GM21737 (cell line): ENCODE measurements around the gene IL17RB.

Source experiments
- ATAC-seq: cut with Tn5 transposase; IDR thresholded peaks from one replicate; pipeline ENCODE4 v1.9.1; 2021; ENCODE audit warnings: mild to moderate bottlenecking, moderate library complexity; ENCODE audit not compliant: unreplicated experiment

Gene IL17RB

DNA sequence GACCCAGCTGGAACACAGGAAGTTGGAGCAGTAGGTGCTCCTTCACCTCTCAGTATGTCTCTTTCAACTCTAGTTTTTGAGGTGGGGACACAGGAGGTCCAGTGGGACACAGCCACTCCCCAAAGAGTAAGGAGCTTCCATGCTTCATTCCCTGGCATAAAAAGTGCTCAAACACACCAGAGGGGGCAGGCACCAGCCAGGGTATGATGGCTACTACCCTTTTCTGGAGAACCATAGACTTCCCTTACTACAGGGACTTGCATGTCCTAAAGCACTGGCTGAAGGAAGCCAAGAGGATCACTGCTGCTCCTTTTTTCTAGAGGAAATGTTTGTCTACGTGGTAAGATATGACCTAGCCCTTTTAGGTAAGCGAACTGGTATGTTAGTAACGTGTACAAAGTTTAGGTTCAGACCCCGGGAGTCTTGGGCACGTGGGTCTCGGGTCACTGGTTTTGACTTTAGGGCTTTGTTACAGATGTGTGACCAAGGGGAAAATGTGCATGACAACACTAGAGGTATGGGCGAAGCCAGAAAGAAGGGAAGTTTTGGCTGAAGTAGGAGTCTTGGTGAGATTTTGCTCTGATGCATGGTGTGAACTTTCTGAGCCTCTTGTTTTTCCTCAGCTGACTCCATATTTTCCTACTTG, 11.9 kb downstream of the IL17RB start:
- ATAC-seq: no peak

DNA sequence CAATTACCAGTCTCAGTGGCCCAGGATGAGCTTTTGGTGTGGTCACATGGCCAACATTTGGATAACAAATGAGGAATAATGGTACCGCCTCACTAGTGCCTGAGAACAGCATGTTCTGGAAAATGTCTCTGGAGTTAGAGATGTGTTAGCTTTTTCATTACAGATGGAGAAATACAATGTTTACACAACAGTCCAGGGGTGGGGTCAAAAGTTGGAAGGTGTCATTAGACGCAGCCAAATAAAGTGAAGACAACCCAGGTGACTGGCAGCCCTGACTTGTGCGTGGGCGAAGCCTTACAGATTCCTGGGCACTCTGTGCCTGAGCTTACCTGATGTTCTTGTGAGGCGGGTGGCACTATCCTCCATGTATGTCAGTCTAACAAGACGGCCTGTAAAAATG, 12.8 kb downstream of the IL17RB start:
- no peak for ATAC-seq

DNA sequence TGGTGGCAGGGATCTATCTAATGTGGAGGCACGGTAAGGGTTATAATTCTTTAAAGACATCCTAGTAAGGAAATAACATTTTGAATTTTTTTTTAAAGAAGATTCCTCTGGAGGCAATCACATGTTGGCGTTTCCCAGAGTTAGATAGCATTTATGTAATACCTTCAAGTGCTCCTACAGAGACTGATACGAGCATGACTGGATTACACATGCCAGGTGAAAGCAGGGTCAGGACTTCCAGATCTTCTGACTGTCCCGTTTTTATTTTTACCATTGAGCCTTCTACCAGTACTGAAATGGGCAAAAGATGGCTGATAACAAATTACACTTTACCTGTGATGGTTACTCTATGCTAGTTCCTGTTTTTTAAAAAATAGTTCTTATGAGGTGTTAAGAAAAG, 13.8 kb downstream of the IL17RB start:
- ATAC-seq: no peak

GRCh38 chr3:53862241-53862640, 15.9 kb downstream of the IL17RB start:
- no peak for ATAC-seq

- ATAC-seq: no peak
Measured at GRCh38 chr3:53863145-53863544, 16.8 kb downstream of the IL17RB start.

GRCh38 chr3:53865732-53866499, 19.5 kb downstream of the IL17RB start:
- no peak for ATAC-seq

- no peak for ATAC-seq
Measured at GRCh38 chr3:53880396-53881345, 34.3 kb downstream of the IL17RB start.

GRCh38 chr3:53881691-53882593, 35.6 kb downstream of the IL17RB start, which contains the start of gene ACTR8:
Gene ACTR8, minus strand, starts transcription at chr3:53882152. Its CDS starts 51 bp downstream, at chr3:53882101.
- ATAC-seq: peak; percentile 73

DNA sequence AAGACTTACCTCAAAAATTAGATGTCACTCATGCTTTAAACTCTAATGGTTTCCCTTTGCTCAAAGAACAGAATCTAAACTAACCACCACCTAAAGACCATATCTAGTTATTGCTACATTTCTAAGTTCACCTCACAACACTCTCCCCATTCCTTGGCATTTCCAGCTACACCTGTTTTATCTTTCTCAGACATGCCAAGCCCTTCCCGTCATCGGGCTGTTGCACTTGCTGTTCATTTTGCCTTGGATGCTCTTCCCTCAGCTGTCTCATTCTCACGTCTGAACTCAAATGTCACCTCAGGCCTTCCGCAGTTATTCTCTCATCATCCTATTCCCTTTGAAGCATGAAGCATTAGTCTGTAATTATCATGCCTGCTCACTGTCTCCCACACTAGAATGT, 36.6 kb downstream of the IL17RB start:
- no peak for ATAC-seq

DNA sequence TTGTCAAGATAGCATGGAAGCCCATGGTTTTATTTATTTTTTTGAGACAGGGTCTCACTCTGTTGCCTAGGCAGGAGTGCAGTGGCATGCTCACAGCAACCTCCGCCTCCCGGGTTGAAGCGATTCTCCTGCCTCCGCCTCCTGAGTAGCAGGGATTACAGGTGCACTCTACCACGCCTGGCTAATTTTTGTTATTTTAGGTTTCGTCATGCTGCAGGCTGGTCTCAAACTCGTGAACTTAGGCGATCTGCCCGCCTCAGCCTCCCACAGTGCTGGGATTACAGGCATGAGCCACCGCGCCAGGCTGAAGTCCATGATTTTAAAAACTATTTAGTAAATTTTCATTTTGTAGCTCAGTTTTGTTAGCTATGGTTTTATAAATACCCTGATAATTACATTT, 38.3 kb downstream of the IL17RB start:
- ATAC-seq: no peak

- no peak for ATAC-seq
Measured at GRCh38 chr3:53885239-53885638, 38.9 kb downstream of the IL17RB start.

DNA sequence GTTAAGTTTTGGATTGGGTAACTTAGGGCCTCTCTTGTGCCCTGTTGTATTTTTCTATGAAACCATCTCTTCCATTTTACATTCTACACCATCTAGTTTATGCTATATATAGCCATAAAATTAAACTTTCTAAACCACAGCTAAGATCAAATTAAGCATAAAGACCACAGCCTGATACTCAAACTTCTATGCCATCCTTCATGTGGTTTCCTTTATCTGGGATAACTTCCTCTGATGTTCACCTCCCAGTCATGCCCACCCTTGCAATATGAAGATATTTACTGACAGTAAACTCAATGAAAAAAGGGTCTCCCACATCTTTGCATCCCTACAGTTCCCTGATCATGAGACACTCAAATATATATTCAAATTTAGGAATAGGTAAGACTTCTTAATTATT, 41.1 kb downstream of the IL17RB start:
- ATAC-seq: no peak

DNA sequence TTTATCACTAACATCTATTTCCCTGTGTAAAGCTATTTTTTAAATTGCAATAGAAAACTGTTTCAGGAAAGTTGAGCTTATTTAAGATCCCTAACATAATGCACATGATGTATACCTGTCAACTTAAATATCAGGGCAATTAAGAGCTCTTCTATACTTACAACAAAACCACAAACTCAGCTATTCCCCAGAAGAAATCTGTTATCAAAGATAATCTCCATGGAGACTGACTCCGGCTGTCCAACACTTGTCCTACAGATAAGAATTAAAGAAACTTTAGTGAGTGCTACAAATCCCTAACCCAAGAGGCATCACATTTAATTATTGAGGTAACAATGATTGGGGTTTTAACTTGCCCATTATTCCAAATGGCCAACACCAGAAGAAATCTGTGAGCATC, 41.9 kb downstream of the IL17RB start:
- no peak for ATAC-seq

- no peak for ATAC-seq
Measured at GRCh38 chr3:53890726-53891475, 44.5 kb downstream of the IL17RB start.

GRCh38 chr3:53891497-53892285, 45.3 kb downstream of the IL17RB start, which contains the start of gene SELENOK:
Gene SELENOK, minus strand, starts transcription at chr3:53891859.
- ATAC-seq: peak; percentile 96

DNA sequence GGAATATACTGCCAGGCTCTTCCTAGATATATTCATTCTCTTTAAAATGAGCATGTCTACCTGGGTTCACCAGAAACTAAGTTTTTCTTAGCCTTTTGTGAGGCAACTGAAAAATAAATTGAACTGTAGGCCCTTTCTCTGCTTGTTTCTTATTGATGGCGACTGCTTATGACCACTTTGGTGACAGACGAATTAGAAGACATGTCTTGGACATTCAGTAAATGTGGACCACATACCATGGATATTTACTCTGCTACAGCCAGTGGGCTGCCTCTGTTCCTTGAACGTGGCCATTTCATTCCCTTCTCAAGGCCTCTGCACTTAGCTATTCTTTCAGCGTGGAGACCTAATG, 45.9 kb downstream of the IL17RB start:
- ATAC-seq: no peak

DNA sequence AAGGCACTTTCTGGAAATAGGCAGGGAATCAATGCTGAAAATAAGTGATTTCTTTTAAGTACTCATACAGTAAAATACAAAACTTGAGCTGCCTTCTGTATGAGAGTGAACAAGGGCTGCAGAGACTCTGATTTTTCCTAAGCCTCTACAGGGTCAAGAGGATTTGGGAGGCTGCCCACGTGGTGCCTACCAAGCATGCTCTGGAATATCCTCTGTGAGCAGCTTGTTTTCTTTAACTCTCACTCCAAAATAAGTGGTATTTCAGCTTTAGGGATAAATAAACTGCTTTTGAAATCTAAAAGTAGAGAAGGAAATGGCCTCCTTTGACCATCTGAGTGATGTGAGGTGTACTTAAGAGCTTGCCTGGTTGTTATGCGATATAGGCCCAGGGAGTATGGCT, 53.4 kb downstream of the IL17RB start:
- ATAC-seq: no peak

- ATAC-seq: no peak
Measured at GRCh38 chr3:53900666-53901331, 54.4 kb downstream of the IL17RB start.
